Measurements from ENCODE around the gene CLOCK.
A peak's percentile ranks its signal among the peaks of the same experiment; 100 is the strongest.
"Not testable (repeated sequence)": the region's sequence is repeated elsewhere in the genome, so short reads cannot be mapped to it uniquely, and the experiment has no call there.

Gene CLOCK, protein sequence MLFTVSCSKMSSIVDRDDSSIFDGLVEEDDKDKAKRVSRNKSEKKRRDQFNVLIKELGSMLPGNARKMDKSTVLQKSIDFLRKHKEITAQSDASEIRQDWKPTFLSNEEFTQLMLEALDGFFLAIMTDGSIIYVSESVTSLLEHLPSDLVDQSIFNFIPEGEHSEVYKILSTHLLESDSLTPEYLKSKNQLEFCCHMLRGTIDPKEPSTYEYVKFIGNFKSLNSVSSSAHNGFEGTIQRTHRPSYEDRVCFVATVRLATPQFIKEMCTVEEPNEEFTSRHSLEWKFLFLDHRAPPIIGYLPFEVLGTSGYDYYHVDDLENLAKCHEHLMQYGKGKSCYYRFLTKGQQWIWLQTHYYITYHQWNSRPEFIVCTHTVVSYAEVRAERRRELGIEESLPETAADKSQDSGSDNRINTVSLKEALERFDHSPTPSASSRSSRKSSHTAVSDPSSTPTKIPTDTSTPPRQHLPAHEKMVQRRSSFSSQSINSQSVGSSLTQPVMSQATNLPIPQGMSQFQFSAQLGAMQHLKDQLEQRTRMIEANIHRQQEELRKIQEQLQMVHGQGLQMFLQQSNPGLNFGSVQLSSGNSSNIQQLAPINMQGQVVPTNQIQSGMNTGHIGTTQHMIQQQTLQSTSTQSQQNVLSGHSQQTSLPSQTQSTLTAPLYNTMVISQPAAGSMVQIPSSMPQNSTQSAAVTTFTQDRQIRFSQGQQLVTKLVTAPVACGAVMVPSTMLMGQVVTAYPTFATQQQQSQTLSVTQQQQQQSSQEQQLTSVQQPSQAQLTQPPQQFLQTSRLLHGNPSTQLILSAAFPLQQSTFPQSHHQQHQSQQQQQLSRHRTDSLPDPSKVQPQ

DNA sequence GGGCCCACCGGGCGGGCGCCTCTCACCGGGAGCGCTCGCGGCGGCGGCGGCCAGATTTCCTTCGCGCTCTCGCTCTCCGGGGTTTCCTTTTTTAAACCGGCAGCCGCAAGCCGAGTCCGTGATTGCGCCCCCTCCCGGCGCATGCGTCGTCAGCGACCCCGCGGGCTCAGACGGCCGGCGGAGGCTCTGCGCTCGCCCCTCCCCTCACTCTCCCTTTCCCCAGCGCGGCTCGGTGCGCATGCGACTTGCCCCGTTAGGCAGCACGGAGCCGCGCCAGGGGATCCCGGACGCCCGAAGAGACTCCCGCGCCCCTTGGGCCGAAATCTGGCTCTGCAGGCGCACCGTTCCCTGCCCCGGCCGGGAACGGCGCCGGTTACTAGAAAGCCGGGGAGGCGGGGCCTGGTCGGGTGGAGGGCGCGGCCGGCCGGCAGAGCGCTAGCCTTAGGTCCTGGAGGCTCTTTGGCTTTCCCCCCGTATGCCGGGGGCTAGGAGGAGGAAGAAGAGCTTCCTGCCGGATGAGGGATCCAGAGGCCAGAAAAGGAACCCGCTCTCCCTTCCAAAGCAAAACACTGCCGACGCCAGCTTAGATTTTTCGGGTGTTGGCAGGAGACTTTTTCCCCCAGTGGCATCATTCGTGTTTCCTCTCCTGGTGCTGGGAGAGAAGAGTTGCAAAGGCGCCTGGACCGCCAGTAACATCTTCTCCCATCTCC is at the start of gene CLOCK:
TSS of gene CLOCK (minus strand) at position 154 of the 710 bp plus-strand sequence. CDS start 64,124 bp downstream, outside the sequence.
- peak; percentile 77 for DNase-seq (ENCODE audit: low read depth)

DNA sequence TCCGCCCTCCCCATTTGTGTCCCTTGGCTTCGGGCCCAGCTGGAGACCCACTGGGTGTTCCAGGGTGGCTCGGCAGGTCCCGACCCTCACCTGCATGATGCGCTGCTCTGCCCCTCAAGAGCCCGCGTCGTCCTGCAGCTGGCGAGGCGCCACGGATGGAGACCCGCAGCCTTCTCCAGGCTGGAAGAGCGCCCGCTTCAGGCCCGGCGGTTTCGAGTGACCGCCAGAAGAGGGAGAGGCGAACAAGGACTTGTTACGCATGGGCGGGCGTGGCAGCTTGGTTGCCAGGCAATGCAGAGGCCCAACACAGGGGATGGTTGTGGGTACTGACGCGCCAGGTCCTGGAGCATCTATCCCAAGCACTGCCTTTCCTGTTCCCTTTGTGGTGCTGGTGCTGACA is 45.3 kb upstream of the CLOCK start, which contains the start of gene PDCL2:
TSS of gene PDCL2 (minus strand) at position 232 of the 400 bp plus-strand sequence. CDS start at position 96, 136 bp downstream.
- no peak for DNase-seq (ENCODE audit: low read depth)

DNA sequence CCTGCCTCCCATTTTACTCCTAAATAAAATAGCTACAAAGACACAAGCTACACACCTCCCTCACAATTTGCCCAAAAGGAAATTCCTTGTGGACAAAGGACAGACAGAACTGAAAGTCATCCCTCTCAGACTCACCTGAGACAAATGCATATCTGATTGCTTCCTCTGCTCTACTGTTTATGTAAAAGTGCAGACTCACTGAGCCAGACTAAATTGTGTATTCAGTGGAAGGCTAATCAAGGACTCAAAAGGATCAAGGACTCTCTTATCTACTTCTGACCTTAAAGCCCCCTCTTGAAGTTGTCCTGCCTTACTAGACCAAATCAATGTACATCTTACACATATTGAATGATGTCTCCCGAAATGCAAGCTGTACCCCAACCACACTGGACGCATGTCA is 41.5 kb upstream of the CLOCK start:
- DNase-seq (ENCODE audit: low read depth) = no peak

DNA sequence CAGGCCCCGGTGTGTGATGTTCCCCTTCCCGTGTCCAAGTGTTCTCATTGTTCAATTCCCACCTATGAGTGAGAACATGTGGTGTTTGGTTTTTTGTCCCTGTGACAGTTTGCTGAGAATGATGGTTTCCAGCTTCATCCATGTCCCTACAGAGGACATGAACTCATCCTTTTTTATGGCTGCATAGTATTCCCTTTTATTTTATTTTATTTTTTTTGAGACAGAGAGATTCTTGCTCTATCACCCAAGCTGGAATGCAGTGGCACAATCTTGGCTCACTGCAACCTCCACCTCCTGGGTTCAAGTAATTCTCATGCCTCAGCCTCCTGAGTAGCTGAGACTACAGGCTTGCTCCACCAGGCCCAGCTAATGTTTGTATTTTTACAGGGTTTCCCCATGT is 36.1 kb upstream of the CLOCK start:
- not testable (repeated sequence) for DNase-seq (ENCODE audit: low read depth)

DNA sequence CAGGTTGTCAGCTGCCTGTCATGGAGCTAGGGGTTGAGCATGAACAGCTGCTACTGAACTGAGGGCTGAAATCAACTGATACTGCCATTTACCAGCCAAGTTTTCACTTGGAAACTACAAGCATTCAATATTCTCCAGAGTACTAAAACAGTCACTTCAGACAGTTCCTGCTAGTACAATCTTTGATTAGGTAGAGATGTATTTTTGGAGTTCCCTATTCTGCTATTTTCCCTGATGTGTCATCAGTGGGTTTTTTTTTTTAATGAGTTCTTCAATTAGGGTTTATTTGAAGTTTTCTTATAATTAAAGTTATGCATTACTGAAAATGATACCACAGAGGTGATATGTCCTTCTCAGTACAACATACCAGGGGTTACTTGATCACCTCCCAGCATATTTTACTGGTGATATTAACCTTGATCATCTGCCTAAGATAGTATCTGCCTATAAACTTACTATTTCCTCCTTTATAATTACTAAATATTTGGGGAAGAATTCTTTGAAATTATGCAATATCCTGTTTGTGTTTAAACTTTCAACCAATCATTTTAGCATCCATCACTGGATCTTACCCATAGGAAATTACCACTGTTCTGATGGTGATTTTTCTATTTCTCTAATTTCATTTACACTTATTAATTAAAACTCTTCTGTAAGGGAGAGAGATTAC is 31.8 kb upstream of the CLOCK start:
- no peak for DNase-seq (ENCODE audit: low read depth)

DNA sequence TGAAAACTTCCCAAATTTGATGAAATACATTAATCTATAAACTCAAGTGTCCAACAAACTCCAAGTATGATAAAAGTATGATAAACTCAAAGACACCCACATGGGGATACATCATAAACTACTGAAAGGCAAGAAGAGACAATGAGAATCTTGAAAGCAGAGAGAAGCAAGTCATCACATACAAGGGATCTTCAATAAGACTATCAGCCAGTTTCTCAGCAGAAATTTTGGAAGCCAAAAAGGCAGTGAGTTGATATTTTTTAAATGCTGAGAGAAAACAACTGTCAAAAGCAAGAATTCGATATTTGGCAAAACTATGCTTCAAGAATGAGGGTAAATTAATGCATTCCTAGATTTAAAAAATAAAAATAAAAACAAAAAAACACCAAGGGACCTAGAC is 28.8 kb upstream of the CLOCK start:
- no peak for DNase-seq (ENCODE audit: low read depth)

DNA sequence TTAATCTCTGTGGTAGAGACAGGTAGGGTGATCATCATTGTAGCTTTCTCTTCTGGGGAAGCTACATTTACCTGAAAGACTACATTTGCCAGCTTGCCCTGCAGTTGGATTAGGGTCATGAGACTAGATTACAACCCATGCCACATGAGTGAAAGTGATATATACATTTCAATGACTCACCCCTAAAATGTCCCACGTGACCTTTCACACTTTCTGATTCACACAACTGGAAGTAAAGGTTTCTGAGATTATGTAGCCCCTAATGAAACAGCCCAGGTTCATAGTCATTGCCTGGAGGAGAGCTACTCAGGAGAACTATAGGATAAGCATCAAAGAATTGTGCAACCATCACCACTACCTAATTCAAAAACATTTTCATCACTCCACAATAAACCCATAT is 27.5 kb upstream of the CLOCK start:
- no peak for DNase-seq (ENCODE audit: low read depth)

DNA sequence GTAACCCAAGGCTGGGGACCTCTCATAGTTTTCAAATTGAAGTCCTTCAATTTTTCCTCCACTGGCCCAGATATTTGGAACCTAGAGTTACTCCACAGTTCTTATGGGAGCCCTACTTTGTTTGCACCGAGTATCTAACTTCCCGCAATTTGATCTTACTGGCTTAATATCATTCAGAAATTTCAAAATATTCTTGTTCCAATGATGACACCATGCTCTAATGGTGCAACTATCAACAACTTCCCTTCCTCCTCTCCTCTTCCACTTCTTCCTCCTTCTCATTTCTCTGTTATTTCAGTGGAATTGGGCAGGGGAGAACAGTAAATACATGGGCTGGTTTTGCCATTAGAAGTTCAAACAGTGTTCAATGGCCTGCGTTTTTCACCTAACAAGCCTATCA is 25.1 kb upstream of the CLOCK start:
- DNase-seq (ENCODE audit: low read depth) = no peak

DNA sequence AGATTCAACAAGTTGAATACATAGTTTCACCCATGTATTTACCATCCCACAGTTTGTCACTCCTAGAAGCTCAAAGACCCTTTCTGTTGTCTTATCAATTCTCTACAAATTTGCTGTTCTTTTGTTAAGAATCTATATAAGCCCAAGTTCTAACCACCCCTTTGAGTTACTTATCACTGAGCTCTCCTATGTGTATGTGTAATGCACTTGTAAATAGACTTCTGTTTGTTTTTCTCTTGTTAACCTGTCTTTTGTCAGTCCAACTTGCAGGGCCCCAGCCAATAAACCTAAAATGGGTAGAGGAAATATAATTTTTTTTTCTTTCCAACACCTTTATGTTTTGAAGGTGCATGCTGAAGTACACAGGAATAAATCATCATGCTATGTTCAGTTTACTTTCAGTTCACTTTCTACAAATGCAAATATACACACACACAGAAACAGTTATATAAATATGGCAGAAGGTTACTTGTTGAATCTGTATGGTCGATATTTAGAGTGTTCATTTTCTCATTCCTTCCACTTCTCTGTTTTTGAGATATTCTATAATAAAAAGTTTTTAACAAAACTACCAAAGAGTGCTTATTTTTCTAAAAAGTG is 22.3 kb upstream of the CLOCK start:
- DNase-seq (ENCODE audit: low read depth) = no peak

DNA sequence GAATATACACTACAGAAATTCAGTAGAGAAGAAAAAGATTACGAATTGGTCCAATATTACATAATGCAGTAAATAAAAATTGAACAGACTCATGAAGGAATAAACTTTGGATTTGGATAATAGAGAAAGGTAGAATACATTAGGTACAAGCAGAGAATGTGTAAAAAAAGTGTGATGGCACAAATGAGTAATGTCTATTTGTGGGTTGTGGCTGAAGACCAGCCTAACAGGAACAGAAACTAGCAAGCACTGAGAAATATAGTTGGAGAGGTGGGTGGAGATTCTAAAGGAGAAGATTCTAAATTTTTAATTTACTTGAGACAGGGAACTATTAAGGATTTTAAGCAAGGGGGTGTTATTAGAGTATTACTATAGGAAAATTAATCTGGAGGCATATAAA is 15.2 kb upstream of the CLOCK start:
- DNase-seq (ENCODE audit: low read depth) = no peak

DNA sequence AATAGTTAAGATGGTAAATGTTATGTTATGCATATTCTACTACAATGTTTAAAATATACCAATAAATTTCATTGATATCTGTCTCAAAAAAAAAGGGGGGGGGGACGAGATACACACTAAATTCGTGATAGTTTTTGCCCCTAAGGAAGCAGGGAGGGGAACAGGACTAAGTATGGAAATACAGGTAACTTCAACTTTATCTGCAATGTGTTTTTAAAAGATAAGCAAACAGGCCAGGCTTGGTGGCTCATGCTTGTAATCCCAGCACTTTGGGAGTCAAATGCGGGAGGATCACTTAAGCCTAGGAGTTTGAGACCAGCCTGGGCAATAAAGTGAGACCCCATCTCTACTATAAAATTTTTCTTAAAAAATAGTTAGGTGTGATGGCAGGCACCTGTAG is 13.4 kb upstream of the CLOCK start:
- no peak for DNase-seq (ENCODE audit: low read depth)

DNA sequence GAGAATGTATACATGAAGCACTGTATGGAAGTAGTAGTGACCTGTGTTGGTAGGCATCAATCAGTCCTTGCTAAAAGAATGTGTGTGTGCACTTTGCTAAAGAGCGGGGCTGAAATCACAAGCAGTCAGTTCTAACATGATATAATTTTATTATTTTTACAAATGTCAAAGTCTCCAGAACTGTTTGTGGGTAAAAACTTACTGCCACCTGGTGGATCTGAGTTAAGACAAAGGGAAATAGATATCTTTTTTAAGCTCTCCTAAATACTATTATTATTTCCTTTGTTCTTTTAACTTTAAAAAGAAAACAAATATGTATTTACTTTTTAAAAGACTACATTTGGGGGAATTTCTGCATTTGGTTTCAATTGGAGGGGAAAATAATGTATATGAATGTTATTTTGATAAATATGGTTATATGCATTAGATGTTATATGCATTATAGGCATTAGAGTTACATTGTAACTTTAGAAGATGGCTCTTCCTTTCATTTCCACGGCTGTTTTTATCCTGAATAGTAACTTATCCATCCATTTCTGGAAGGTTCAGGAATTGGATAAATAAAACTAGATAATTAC is 7.8 kb upstream of the CLOCK start:
- DNase-seq (ENCODE audit: low read depth) = no peak

DNA sequence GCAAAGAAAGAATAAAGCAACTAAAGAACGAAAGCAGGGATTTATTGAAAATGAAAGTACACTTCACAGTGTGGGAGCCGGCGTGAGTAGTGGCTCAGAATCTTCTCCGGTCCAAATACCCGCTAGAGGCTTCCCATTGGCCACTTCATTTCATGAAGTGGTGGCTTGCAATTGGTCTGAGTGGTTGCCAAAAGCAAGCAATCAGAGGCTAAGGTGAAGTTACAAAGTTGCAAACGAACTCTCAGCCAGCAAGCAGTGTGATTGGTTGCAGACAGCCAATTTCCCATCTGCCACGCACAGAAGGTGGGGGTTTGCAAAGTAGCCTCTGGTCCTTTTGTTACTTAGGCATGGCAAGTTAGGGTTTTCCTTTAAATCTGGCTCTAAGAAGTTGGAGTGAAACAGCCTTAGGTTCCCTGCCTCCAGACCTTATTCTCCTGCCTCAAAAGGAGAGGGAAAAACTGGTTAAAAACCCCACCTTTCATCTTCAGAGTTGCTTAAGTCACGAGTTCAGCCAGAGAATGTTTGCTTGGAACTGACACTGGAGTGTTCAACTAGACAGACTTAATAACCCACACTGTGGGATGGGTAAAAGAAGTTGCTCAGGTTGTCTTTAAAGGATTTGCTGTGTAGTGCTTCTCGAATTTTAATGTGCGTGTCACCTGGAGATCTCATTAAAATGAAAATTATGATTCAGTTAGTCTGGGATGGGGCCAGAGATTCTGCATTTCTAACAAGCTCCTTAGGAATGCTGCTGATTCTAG is 6.9 kb upstream of the CLOCK start:
- no peak for DNase-seq (ENCODE audit: low read depth)

DNA sequence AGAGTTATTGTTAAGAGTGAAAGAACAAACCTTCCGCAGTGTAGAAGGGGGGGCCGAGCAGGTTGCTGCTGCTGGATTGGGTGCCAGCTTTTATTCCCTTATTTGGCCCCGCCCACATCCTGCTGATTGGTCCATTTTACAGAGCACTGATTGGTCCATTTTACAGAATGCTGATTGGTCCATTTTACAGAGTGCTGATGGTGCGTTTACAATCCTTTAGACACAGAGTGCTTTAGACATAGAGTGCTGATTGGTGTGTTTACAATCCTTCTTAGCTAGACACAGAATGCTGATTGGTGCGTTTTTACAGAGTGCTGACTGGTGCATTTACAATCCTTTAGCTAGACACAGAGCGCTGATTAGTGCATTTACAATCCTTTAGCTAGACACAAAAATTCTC is 5.3 kb upstream of the CLOCK start:
- not testable (repeated sequence) for DNase-seq (ENCODE audit: low read depth)

DNA sequence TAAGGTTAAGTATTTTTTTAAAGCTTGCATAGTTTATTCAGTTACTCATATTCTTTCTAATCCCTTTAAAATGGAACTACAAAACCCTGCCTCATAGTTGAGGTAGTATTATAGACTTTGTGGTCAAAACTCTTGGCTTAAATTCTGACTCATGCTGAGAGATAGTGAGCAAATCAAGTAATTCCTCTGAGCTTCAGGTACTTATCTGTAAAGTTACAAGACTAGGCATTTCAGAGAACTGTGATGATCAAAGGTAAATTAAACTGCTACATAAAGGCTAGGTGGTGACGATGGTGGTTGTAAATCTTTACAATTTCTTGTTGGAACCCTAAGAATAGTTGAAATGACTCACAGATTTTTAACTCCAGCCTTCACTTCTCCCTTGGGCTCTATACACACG is 3.2 kb upstream of the CLOCK start:
- DNase-seq (ENCODE audit: low read depth) = no peak

DNA sequence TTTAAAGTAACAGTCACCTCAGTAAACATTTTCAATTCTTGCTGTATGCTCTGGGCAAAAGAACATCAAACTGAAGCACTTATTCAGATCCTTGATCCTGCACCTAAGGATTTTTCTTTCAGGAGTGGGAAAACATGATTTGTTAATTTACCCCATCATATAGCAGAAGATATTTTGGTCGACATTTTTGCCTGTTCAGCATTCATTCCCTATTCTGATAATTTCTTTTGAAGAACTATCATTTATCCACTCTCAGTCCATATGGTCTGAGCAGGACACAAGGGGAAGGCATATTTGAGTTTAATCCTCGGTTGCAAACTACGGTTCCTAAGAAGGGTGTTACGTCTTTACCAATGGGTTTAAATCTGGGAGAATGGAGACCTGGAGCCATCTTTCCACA is 1.2 kb upstream of the CLOCK start:
- no peak for DNase-seq (ENCODE audit: low read depth)

DNA sequence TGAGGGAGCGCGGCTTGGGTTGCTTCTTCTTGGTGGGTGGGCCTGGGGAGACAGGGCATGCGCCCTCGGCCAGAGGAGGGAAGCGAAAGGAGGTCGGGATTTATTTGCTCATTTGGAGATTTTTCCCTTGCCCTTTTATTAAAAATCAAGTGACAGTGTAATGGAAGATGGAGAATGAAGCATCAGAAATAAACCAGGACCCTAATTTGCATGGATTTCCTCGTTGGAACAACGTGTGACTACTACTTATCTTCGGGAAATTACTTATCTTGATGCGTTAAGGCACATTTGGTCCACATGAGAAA is 709 bp upstream of the CLOCK start:
- no peak for DNase-seq (ENCODE audit: low read depth)

DNA sequence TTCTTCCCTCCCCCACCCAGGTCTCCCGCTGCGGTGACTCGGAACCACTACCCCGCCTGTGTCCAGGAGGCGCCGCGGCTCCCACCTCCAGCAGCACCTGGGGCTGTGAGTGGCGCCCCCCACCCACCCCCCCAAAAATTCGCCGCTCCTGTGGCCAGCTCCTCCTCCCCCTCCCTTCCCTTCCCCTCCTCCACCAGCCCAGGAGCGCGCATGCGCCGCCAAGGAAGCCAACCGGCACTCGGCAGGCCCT is 278 bp downstream of the CLOCK start:
- DNase-seq (ENCODE audit: low read depth) = no peak

DNA sequence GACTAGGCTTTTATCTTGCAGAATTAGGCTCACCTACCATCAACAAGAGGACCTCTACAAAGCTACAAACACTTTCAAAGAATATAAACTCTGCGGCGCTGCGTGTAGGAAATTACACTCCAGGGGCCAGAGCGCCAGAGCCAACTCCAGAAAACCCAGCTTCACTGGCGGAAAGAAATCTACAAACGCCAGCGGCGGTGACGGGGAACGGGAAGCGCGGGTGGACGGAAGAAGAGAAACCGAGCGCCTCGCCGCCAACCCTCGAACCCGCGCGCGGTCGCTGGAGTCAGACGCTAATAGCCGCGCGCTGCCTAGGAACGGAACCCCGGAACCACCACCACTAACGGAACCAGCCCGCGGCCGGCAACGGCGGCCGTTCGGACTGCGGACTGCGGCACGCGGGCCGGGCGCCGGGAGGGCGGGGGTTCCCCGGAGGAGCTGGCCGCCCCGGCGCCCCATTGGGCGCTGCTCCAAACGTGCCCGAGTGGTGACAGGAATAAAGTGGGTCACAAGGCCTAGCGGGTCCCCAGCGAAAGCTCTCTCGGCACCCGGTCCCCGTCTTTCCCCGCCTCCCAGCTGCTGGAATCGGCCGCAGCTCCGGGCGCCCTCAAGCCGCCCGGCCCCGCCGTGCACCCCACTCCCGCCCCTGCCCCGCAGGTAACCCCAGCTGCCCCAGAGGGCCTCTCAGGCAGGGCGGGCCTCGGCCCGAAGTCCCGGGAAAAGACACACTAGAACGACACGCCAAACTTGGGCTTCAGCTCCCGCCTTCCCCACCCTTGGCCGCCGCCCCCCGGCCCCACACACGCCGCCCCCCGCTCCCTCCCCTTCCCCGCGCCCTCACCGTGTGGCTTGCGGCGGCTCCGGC is 836 bp downstream of the CLOCK start:
- peak; percentile 35 for DNase-seq (ENCODE audit: low read depth)

DNA sequence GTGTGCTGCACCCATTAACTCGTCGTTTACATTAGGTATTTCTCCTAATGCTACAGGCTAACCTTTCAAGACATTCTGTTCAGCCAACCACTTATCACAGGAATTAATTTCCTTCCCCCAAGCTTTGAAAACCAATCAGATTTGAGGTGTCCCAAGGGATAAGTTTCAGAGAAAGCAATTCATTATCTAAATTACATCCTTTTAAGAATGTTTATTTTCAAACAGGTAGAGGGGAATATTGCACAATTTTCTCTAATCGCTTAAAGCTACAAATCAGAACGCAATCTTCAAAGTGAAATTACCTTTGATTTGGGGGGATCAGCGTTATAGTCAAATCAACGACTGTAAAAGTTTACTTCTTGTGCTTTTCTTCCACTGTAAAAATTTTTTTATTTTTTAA is 1.6 kb downstream of the CLOCK start:
- no peak for DNase-seq (ENCODE audit: low read depth)

Data from stimulated activated CD4-positive, alpha-beta T cell treated with anti-CD3 and anti-CD28 coated beads, Interleukin-2, amount 100 ng/mL, for 4 hours (primary cell).